ENCODE measurements around the gene FIBCD1. TPM values are rescaled to one million over a fixed set of nuclear protein-coding genes. Genes with fewer than 3 reads are reported as not detected.

Gene FIBCD1
- total RNA-seq, 1 experiment from 2014 or later = 1.4 TPM

DNA sequence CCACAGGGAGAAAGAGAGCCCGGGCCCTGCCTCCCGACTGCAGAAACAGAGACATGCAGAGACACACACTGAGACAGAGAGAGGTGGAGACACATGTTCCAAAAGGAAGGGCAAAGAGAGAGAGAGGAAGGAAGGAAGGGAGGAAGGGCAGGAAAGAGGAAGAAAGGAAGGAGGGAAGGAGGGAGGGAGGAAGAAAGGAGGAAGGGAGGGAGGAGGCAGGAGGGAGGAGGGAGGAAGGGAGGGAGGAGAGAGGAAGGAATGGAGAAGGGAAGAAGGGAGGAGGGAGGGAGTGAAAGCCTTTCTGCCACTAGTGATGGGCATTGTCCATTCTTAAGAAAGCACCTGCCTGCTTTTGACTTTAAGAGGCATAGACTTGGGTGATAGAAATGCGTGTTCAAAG lies 31.8 kb upstream of the FIBCD1 start:
- H3K4me3 Mint-ChIP-seq (ENCODE audit: low read depth, unreplicated experiment) = no peak overlapping the region
- DNase-seq = no peak
- no peaks in the 10 kb centered on the region for H3K36me3 Mint-ChIP-seq (ENCODE audit: insufficient read depth, unreplicated experiment)
- CTCF ChIA-PET = no interaction called here
- peaks cover 8% of the 10 kb centered on the region for H3K4me1 Mint-ChIP-seq (ENCODE audit: low read depth, unreplicated experiment)
- no TSS peak for BruUV-seq (replicated peaks)
- no peaks in the 10 kb centered on the region for H3K9me3 Mint-ChIP-seq (ENCODE audit: low read depth, unreplicated experiment)
- TF ChIP-seq, protein P1, sequence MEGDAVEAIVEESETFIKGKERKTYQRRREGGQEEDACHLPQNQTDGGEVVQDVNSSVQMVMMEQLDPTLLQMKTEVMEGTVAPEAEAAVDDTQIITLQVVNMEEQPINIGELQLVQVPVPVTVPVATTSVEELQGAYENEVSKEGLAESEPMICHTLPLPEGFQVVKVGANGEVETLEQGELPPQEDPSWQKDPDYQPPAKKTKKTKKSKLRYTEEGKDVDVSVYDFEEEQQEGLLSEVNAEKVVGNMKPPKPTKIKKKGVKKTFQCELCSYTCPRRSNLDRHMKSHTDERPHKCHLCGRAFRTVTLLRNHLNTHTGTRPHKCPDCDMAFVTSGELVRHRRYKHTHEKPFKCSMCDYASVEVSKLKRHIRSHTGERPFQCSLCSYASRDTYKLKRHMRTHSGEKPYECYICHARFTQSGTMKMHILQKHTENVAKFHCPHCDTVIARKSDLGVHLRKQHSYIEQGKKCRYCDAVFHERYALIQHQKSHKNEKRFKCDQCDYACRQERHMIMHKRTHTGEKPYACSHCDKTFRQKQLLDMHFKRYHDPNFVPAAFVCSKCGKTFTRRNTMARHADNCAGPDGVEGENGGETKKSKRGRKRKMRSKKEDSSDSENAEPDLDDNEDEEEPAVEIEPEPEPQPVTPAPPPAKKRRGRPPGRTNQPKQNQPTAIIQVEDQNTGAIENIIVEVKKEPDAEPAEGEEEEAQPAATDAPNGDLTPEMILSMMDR (IDR thresholded peaks at IDR 0.05; ENCODE audit: unreplicated experiment) = no peak
- H3K27me3 Mint-ChIP-seq (ENCODE audit: unreplicated experiment) = peaks cover 51% of the 10 kb centered on the region
- H3K27ac Mint-ChIP-seq (ENCODE audit: unreplicated experiment) = no peak overlapping the region
- intact Hi-C loops (cut with micrococcal nuclease; ENCODE audit: unreplicated experiment) = no loop called here

DNA sequence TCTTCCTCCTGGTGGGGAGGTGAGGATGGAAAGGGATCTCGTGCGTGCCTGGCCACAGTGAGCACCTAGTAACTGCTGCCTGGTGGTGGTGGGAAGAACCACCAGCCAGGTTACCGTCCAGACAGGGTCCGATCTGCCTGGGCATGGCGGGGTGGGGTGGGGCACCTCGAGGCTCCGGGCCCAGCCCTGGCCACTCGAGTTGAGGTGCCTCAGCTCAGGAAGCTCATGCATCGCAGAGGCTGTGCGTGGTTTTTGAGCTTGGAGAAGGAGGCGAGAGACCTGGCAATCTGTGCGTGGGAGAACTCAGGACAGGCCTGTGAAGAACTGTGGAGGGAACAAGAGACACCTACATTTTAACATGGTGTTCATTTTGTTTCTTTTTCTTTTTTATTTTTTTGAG lies 31.0 kb upstream of the FIBCD1 start:
- peaks cover 8% of the 10 kb centered on the region for H3K4me1 Mint-ChIP-seq (ENCODE audit: low read depth, unreplicated experiment)
- CTCF ChIA-PET = no interaction called here
- TF ChIP-seq, protein P1 (IDR thresholded peaks at IDR 0.05; ENCODE audit: unreplicated experiment) = no peak
- H3K27me3 Mint-ChIP-seq (ENCODE audit: unreplicated experiment) = peaks cover 50% of the 10 kb centered on the region
- no TSS peak for BruUV-seq (replicated peaks)
- intact Hi-C loops (cut with micrococcal nuclease; ENCODE audit: unreplicated experiment) = no loop called here
- no peak overlapping the region for H3K4me3 Mint-ChIP-seq (ENCODE audit: low read depth, unreplicated experiment)
- no peak overlapping the region for H3K27ac Mint-ChIP-seq (ENCODE audit: unreplicated experiment)
- H3K9me3 Mint-ChIP-seq (ENCODE audit: low read depth, unreplicated experiment) = no peaks in the 10 kb centered on the region
- DNase-seq = no peak
- H3K36me3 Mint-ChIP-seq (ENCODE audit: insufficient read depth, unreplicated experiment) = no peaks in the 10 kb centered on the region

DNA sequence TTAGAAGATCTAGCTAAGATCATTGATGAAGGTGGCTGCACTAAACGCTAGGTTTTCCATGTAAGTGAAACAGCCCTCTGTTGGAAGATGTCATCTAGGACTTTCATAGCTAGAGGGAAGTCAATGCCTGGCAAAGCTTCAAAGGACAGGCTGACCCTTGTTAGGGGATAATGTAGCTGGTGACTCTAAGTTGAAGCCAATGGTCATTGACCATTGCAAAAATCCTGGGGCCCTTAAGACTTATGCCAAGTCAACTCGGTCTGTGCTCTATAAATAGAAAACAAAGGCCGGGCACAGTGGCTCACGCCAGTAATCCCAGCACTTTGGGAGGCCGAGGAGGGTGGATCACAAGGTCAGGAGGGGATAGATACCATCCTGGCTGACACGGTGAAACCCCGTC lies 26.6 kb upstream of the FIBCD1 start:
- no TSS peak for BruUV-seq (replicated peaks)
- peaks cover 17% of the 10 kb centered on the region for H3K4me1 Mint-ChIP-seq (ENCODE audit: low read depth, unreplicated experiment)
- no peak overlapping the region for H3K27ac Mint-ChIP-seq (ENCODE audit: unreplicated experiment)
- no peak for DNase-seq
- no peak overlapping the region for H3K4me3 Mint-ChIP-seq (ENCODE audit: low read depth, unreplicated experiment)
- TF ChIP-seq, protein P1 (IDR thresholded peaks at IDR 0.05; ENCODE audit: unreplicated experiment) = no peak
- peaks cover 4% of the 10 kb centered on the region for H3K36me3 Mint-ChIP-seq (ENCODE audit: insufficient read depth, unreplicated experiment)
- CTCF ChIA-PET = no interaction called here
- intact Hi-C loops (cut with micrococcal nuclease; ENCODE audit: unreplicated experiment) = no loop called here
- H3K27me3 Mint-ChIP-seq (ENCODE audit: unreplicated experiment) = peaks cover 6% of the 10 kb centered on the region
- no peaks in the 10 kb centered on the region for H3K9me3 Mint-ChIP-seq (ENCODE audit: low read depth, unreplicated experiment)

DNA sequence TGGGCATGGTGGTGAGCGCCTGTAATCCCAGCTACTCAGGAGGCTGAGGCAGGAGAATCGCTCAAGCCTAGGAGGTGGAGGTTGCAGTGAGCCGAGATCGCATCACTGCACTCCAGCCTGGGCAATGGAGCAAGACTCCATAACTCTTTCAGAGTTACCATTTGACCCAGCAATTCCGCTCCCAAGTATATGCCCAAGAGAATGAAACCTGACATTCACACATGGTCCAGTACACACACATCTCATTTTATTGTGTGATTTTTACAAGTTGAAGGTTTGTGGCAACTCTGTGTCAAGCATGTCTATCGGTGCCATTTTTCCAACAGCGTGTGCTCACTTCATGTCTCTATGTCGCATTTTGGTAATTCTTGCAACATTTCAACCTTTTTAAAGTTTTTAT lies 24.9 kb upstream of the FIBCD1 start:
- TF ChIP-seq, protein P1 (IDR thresholded peaks at IDR 0.05; ENCODE audit: unreplicated experiment) = no peak
- Mint-ChIP-seq H3K27me3 (ENCODE audit: unreplicated experiment) (no peaks in the 10 kb centered on the region), H3K27ac (ENCODE audit: unreplicated experiment) (no peak overlapping the region), H3K36me3 (ENCODE audit: insufficient read depth, unreplicated experiment) (peaks cover 10% of the 10 kb centered on the region), H3K4me1 (ENCODE audit: low read depth, unreplicated experiment) (peaks cover 17% of the 10 kb centered on the region), H3K4me3 (ENCODE audit: low read depth, unreplicated experiment) (no peak overlapping the region), H3K9me3 (ENCODE audit: low read depth, unreplicated experiment) (peaks cover 1% of the 10 kb centered on the region)
- BruUV-seq (replicated peaks) = no TSS peak
- CTCF ChIA-PET = no interaction called here
- intact Hi-C loops (cut with micrococcal nuclease; ENCODE audit: unreplicated experiment) = no loop called here
- no peak for DNase-seq

Measured in Calu3 (cell line).